Spleen (tissue), 7 donors: Measurements from ENCODE around the gene MYO18A.

Source experiments
- POLR2AphosphoS5 ChIP-seq, 3 donors: sonication (generic); formaldehyde crosslinking; IDR thresholded peaks; one replicate each; pipeline ENCODE4 v1.5.1; 2017; ENCODE audit warnings: antibody characterized with exemption in 3 of 3
- TF ChIP-seq, protein P1 (sequence below), 11 experiments: fragments of 200-600 bp in 7 of 11; fragments of 450-650 bp in 4 of 11; sonication (generic) in 4 of 11; IDR thresholded peaks in 8 of 11; conservative IDR thresholded peaks in 3 of 11; 1 replicate in 7 of 11; 2 replicates in 4 of 11; pipeline versions ENCODE4 v1.4.0 to v1.8.0; 2016 to 2021; ENCODE audit warnings: antibody characterized with exemption in 11 of 11, inconsistent platforms in 4 of 11, mild to moderate bottlenecking in 1 of 11
- donor health status: DM: no; HTN: no; CAD: no; lungs with moderate emphysema.
- donor health status: DM: no; HTN: no; CAD: no.
- donor health status: DM: no; HTN: no; CAD: no.

DNA sequence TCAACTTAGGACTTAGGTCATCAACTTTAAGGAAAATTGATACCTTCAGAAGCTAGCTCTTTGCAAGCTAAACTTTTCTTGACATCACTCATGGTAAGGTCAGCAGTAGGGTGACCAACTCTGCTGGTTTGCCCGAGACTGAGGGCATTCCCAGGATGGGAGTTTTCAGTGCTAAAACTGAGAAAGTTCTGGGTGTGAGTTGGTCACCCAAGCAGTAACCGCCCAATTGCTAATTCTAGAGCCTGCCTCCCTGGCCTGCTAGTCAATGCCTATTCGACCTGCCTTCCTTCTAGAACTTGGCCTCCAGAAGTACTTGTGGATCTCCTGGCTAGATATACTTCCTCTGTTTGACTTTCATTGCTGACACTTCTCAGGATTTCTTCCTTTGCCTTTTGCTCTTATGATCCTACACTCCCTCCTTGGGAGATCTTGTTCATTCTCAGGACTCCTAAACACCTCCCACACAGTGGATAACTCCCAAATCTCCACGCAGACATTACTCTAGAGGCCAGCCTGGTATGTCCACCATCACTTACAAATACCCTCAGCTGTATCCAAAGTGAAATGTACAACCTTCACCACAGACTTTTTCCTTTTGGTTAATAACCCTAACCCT, 10.5 kb upstream of the MYO18A start:
- TF ChIP-seq, protein P1, sequence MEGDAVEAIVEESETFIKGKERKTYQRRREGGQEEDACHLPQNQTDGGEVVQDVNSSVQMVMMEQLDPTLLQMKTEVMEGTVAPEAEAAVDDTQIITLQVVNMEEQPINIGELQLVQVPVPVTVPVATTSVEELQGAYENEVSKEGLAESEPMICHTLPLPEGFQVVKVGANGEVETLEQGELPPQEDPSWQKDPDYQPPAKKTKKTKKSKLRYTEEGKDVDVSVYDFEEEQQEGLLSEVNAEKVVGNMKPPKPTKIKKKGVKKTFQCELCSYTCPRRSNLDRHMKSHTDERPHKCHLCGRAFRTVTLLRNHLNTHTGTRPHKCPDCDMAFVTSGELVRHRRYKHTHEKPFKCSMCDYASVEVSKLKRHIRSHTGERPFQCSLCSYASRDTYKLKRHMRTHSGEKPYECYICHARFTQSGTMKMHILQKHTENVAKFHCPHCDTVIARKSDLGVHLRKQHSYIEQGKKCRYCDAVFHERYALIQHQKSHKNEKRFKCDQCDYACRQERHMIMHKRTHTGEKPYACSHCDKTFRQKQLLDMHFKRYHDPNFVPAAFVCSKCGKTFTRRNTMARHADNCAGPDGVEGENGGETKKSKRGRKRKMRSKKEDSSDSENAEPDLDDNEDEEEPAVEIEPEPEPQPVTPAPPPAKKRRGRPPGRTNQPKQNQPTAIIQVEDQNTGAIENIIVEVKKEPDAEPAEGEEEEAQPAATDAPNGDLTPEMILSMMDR (IDR thresholded peaks at IDR 0.05 in 8 of 11, conservative IDR thresholded peaks at IDR 0.05 in 3 of 11): no peak
- TF ChIP-seq POLR2AphosphoS5 (IDR thresholded peaks at IDR 0.05): no peak
